NCI-H345 treated with DMSO at 0.1 percent for 48 hours (cell line): ENCODE measurements around the gene TTC21A.
"Not testable (repeated sequence)": the region's sequence is repeated elsewhere in the genome, so short reads cannot be mapped to it uniquely, and the experiment has no call there.

ENCODE experiments used
- DNase-seq: peaks from one replicate; lab custom pipeline; 2025; ENCODE audit not compliant: unreplicated experiment; lab: John Stamatoyannopoulos, UW

Gene TTC21A, protein sequence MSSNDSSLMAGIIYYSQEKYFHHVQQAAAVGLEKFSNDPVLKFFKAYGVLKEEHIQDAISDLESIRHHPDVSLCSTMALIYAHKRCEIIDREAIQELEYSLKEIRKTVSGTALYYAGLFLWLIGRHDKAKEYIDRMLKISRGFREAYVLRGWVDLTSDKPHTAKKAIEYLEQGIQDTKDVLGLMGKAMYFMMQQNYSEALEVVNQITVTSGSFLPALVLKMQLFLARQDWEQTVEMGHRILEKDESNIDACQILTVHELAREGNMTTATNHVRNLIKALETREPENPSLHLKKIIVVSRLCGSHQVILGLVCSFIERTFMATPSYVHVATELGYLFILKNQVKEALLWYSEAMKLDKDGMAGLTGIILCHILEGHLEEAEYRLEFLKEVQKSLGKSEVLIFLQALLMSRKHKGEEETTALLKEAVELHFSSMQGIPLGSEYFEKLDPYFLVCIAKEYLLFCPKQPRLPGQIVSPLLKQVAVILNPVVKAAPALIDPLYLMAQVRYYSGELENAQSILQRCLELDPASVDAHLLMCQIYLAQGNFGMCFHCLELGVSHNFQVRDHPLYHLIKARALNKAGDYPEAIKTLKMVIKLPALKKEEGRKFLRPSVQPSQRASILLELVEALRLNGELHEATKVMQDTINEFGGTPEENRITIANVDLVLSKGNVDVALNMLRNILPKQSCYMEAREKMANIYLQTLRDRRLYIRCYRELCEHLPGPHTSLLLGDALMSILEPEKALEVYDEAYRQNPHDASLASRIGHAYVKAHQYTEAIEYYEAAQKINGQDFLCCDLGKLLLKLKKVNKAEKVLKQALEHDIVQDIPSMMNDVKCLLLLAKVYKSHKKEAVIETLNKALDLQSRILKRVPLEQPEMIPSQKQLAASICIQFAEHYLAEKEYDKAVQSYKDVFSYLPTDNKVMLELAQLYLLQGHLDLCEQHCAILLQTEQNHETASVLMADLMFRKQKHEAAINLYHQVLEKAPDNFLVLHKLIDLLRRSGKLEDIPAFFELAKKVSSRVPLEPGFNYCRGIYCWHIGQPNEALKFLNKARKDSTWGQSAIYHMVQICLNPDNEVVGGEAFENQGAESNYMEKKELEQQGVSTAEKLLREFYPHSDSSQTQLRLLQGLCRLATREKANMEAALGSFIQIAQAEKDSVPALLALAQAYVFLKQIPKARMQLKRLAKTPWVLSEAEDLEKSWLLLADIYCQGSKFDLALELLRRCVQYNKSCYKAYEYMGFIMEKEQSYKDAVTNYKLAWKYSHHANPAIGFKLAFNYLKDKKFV (N-terminal part only)

GRCh38 chr3:39107388-39108199 lies at the start of gene TTC21A, which contains the start of gene GORASP1:
TSS of gene TTC21A (plus strand) at chr3:39107680. CDS start at chr3:39107838, 158 bp downstream.
TSS of gene GORASP1 (minus strand) at chr3:39107627. CDS start at chr3:39107541, 86 bp downstream.
- DNase-seq = peak; percentile 56

GRCh38 chr3:39061228-39061627 lies 46.3 kb upstream of the TTC21A start:
- DNase-seq = not testable (repeated sequence)

DNA sequence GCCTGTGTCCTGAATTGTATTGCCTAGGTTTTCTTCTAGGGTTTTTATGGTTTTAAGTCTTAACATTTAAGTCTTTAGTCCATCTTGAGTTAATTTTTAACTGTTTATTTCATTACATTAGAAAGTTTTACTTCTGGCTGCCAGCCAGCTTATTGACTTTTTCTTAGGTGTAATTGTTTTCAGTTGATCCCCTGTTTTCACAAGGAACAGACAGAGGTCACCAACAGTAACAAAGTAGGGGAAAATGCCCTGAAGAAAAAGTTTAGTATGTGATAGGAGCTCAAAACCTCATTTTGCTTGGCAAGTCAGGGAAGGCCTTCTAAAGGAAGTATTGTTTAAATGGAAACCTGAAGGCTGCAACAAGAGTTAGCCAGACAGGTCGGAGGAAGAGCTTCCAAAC lies 45.3 kb upstream of the TTC21A start:
- no peak for DNase-seq

DNA sequence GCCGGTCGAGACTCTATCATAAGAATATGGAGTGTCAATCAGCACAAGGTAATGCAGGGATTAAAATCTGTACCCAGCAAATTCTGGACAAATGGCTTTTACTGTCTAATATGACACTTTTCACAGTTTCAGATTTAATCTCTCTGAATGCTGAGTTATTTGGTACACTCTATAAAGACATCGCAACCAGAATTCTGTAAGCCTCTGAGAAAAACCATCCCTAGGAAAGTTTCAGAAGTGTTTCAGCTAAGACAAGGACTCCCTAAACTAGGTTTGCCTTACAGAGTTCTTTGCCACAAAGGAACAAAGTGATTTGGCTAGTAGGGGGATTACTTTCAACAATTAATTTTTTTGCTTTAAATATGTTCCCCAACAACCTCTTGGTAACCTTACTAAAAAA lies 44.3 kb upstream of the TTC21A start:
- no peak for DNase-seq

DNA sequence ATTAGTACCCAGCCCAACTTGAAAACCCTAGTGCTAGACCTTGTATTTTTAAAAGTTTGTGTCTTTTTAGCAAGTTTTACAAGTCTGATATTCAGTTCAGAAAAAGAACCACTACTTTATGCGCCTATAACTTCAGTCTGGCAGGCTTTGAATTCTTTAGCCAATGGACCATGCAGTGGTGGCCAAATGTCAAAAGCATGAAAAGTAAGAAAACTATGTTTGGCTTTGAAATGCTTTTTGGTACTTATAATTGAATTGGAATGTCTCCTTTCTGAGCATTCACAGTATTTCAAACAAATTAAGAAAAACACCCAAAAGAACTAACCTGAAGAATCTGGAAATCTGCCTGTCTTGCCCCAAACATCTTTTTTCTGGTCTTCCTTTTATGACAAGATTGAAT lies 42.8 kb upstream of the TTC21A start:
- no peak for DNase-seq

DNA sequence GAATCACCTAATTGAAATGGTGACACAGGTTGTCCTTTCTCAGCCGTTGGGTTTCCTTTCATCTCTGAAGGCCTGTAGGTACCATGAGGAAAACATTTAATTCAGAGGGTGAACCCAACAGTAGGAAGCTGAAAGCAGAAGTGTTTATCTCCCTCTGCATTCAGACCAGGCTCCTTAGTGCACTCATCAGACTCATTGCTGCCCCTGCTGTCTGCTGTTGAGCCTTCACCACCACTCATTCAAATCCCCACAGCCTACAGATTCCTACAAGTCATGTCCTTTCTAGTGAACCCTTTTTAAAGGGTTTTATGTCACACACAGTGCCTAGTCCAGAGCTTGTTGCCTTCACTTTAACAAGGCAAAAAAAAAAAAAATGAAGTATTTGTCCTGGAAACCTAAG lies 42.3 kb upstream of the TTC21A start:
- no peak for DNase-seq

GRCh38 chr3:39067286-39067685 lies 40.2 kb upstream of the TTC21A start:
- no peak for DNase-seq

DNA sequence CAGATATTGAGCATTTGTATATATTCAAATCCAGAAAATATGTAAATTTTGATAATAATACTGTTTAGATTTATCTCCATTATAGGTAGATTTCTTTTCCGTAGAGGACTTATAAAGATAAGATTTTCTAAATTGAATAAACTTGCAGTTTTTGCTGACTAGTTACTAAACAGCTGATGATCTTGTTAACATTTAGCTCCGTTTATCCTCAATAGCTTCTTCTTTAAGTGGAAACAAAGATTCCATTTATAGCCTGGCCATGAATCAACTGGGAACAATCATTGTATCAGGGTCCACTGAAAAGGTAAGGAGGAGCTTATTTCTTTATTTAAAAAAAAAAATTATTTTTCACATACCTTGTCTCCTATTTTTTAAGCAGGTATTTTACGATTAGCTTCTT lies 38.9 kb upstream of the TTC21A start:
- DNase-seq = no peak

GRCh38 chr3:39075910-39076309 lies 31.6 kb upstream of the TTC21A start:
- no peak for DNase-seq

- no peak for DNase-seq
Observed at GRCh38 chr3:39079530-39079929, 27.9 kb upstream of the TTC21A start.

GRCh38 chr3:39080026-39080425 lies 27.5 kb upstream of the TTC21A start:
- DNase-seq = no peak

GRCh38 chr3:39082666-39083313 lies 24.7 kb upstream of the TTC21A start:
- no peak for DNase-seq

DNA sequence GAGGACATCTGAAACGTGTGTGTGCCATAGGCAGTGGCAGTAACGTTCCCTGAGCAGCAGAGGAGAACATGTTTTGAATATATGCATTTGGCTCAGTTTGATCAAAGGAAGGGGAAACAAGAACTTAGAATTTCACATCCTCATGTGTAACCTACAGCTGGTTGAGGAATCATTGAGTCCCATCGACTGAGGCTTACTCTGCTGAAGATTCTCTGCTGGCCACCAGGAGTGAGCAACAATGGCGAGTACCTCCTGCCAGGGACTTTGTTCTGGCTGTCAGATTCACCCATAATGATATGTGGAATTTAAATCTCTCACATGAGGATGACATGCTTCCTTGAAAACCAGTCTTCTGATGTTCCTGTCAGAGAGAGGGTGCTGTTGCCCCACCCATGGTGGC lies 21.3 kb upstream of the TTC21A start:
- no peak for DNase-seq

DNA sequence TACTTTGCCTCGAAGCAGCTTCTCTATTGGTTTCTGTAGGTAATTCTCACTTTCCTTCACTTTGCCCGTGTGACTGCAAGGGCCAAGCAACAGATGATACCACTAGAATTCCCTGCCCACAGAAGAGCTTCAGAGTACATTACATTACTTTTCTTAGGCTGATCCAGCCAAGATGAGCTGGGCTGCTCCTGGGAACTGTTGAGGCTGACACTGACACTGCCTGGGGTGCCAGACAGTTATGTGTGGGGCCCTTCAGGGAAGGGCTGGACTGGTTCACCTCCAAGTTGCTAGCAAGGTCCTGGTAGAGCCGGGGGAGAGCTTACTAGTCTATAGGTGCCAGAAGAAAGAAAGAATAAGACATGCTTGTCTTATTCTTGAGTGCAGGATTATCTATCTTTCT lies 19.0 kb upstream of the TTC21A start:
- no peak for DNase-seq

DNA sequence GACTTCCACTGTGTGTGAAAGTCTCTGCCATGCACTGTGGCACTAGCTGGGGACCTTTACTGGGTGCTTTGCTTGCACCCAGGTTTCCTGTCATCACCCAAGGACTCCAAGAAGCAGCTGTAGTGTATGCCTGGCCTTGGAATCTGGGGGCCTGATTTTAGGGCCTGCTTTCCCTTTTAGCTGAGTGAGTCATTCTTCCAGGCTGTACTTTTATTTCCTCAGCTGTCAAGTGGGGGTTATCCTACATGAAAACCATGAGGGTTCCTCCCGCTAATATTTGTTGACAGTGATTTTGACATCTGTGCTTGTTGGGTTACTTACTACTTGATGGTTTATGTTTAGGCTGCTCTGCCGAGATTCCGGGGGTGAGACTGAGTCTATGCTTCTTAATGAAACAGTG lies 18.6 kb upstream of the TTC21A start:
- no peak for DNase-seq

GRCh38 chr3:39090922-39091321 lies 16.6 kb upstream of the TTC21A start:
- DNase-seq = no peak

DNA sequence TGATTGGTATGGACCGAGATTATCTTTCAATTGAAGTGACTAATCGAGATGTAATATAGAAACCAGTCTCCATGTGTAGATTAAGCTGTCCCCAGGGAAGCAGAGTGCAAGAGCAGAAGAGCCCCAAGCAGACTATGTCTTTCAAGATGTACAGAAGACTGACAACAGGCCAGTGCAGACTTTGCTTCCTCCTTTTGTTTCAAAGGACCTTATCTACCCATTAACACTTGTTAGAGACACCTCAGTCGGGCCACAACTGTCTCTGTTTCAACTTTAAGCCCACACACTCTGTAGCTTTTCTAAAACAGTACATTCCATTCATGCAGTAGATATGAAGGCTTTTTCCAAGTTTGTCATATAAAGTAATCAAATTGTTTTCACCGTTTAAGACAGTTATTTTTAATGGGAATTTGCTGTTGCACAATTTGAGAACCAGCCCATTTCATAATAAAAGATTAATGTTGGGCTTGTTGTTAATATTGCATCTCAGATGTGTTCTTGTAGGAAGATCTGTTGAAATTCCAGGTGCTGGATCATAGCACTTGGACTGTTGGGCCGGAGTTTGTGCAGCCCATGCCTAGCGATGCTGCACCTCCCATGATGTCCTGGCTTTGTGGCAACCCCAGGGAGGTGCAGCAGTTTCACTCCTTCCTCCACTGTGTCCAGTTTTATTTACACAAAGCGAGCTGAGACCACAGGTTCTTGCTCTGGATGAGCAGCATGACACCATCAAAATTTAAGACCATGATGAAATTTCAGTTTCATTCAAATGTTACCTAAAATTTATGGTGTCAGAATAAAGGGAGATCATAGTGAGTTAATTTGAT lies 12.4 kb upstream of the TTC21A start:
- no peak for DNase-seq

DNA sequence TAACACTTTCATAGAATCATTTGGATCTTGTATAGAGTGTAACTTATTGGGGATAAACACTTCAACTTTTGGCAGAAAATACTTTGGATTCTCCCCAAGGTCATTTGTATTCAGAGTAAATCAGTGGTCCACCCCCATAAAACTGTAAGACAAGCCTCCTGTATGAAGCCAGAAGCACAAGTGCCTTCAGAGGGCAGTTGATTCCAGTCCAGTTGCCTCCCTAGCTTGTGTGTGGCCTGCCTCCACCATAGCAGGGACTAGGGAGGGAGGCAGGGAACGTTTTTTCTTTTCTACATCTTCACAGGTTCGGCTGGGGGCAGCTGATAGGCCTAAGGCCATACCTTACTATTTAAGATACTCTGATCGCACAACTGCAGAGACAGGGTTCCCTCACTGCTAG lies 11.7 kb upstream of the TTC21A start:
- DNase-seq = no peak

GRCh38 chr3:39096775-39097174 lies 10.7 kb upstream of the TTC21A start:
- DNase-seq = no peak
